Effector memory CD4-positive, alpha-beta T cell (primary cell): ENCODE results near the gene ZFYVE28.

Source experiments
- DNase-seq, 3 donors: peaks; one replicate each; pipeline ENCODE4 v3.0.0-alpha.2; 2020
- H3K27ac ChIP-seq: 2 replicates; pipeline ENCODE4 v1.7.0; 2013; ENCODE audit warnings: mild to moderate bottlenecking, low read length, moderate library complexity; ENCODE audit not compliant: insufficient read depth, poor library complexity, severe bottlenecking
- H3K27me3 ChIP-seq: replicated peaks from 2 replicates; pipeline ENCODE4 v1.7.0; 2013; ENCODE audit warnings: mild to moderate bottlenecking, low read length; ENCODE audit not compliant: insufficient read depth, control insufficient read depth, poor library complexity, severe bottlenecking
- H3K36me3 ChIP-seq: 2 replicates; pipeline ENCODE4 v1.7.0; 2013; ENCODE audit warnings: mild to moderate bottlenecking, low read length, moderate library complexity; ENCODE audit not compliant: control insufficient read depth, insufficient read depth
- H3K4me1 ChIP-seq: 2 replicates; pipeline ENCODE4 v1.7.0; 2013; ENCODE audit warnings: low read length, mild to moderate bottlenecking; ENCODE audit not compliant: control insufficient read depth, insufficient read depth, poor library complexity, severe bottlenecking
- H3K4me3 ChIP-seq: 2 replicates; pipeline ENCODE4 v1.7.0; 2013; ENCODE audit warnings: low read length, low read depth, mild to moderate bottlenecking; ENCODE audit not compliant: insufficient read depth, poor library complexity, severe bottlenecking
- H3K9me3 ChIP-seq: 2 replicates; pipeline ENCODE4 v1.7.0; 2013; ENCODE audit warnings: mild to moderate bottlenecking, low read length, moderate library complexity; ENCODE audit not compliant: control insufficient read depth

Gene ZFYVE28

DNA sequence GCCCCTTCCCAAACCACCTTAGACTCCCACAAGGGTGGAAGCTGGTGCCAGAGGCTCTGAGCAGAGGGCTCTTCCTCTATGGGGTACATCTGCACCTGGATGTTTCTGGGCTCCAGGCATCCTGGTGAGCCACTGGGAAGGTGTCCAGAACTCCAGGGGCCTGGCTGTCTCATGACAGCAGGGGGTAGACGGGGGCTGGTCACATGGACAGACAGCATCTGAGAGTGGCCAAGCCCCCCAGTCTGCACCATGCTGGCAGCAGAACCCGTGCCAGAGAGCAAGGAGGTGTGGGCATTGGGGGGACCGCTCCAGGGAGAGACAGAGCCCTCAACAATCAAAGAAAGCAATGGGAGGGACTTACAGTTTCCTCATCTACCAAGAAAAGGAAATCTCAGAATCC is 39.5 kb downstream of the ZFYVE28 start:
- no peaks in the 10 kb centered on the region for H3K27me3 ChIP-seq

DNA sequence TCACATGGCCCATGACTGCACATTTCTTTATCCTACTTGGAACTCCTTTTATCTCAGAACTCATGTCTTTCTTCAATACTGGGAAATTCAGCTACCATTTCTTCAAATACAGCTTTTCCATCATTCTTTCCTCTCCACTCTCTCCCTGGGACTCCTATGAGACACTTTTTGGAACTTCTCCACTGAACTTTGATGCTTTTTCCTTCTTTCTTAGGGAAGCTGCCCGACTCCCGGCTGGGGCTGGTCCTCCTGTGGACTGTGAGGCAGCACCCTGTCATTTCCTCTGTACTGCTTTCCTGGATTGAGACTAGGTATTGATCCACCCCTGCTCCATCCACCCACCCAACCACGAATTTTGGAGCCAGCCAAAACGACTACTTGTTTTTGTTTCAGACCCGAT is 40.0 kb downstream of the ZFYVE28 start:
- Histone ChIP-seq H3K27me3 (no peaks in the 10 kb centered on the region), H3K4me1 (no peaks in the 10 kb centered on the region), H3K27ac (no peak overlapping the region), H3K36me3 (no peaks in the 10 kb centered on the region), H3K4me3 (no peak overlapping the region), H3K9me3 (no peaks in the 10 kb centered on the region)
- no peak for DNase-seq

More for the DNA sequence above, 39.5 kb downstream of the ZFYVE28 start:
- Histone ChIP-seq H3K4me3 (no peak overlapping the region), H3K27ac (no peak overlapping the region), H3K4me1 (no peaks in the 10 kb centered on the region), H3K9me3 (no peaks in the 10 kb centered on the region), H3K36me3 (peaks cover 4% of the 10 kb centered on the region)
- DNase-seq, result no peak

DNA sequence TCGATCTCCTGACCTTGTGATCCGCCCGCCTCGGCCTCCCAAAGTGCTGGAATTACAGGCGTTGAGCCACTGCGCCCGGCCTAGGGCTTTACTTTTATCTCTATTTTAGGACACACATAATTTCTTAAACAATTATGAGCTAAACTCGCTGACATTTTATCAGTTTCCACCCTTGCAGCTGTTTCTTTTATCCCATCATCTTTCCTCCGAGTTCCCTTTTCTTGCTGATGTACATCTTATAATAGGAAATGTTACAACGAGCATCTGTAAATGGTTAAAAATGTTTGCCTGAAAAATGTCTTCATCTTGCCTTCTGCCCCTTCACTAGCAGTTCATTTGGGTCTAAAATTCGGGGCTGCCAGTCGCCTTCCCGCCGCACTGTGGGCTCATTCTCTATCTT is 41.2 kb downstream of the ZFYVE28 start:
- Histone ChIP-seq H3K27ac (no peak overlapping the region), H3K9me3 (no peaks in the 10 kb centered on the region), H3K4me3 (no peak overlapping the region), H3K4me1 (no peaks in the 10 kb centered on the region), H3K27me3 (no peaks in the 10 kb centered on the region), H3K36me3 (no peaks in the 10 kb centered on the region)
- DNase-seq, result no peak

DNA sequence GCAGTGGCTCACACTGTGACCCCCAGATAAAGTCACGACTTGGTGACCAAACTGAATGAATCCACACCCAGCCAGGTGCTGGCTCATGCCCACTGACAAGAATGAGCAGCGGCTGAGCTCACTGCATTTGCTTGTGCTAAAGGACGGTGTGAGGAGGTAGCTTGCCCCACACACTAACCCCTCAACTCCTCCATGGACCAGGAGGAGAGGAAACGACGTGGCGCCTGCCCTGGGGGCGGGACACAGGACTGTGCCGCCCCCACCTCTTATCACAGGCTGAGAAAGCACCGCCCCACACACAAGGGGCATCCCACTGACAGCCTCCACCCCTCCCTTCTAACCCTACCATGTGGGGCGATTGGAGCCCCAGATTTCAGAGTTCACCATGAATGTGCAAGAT is 43.0 kb downstream of the ZFYVE28 start:
- Histone ChIP-seq H3K36me3 (no peaks in the 10 kb centered on the region), H3K27ac (no peak overlapping the region), H3K27me3 (no peaks in the 10 kb centered on the region), H3K4me3 (no peak overlapping the region), H3K4me1 (no peaks in the 10 kb centered on the region), H3K9me3 (no peaks in the 10 kb centered on the region)
- DNase-seq, result no peak

DNA sequence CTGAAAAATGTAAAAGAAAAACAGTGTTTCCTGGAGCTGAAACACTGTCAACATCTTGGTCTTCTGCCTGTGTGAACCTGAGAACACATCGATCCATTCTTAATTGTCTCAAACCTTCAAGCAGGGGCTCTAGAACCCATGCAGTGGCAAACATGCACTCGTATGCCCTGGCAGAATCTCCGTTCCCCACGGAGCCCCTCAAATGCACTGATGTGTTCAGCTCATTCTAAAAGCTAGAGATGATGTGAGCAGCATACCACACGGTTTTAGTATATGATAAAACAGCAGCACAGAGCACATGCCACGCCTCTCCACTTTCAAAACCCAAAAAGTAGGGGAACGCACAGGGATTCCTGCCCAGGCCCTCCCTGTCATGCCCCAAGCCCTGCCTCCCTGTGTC is 44.9 kb downstream of the ZFYVE28 start:
- Histone ChIP-seq H3K36me3 (peaks cover 11% of the 10 kb centered on the region), H3K9me3 (no peaks in the 10 kb centered on the region), H3K4me3 (no peak overlapping the region), H3K27ac (no peak overlapping the region), H3K4me1 (no peaks in the 10 kb centered on the region), H3K27me3 (no peaks in the 10 kb centered on the region)
- DNase-seq, result no peak

DNA sequence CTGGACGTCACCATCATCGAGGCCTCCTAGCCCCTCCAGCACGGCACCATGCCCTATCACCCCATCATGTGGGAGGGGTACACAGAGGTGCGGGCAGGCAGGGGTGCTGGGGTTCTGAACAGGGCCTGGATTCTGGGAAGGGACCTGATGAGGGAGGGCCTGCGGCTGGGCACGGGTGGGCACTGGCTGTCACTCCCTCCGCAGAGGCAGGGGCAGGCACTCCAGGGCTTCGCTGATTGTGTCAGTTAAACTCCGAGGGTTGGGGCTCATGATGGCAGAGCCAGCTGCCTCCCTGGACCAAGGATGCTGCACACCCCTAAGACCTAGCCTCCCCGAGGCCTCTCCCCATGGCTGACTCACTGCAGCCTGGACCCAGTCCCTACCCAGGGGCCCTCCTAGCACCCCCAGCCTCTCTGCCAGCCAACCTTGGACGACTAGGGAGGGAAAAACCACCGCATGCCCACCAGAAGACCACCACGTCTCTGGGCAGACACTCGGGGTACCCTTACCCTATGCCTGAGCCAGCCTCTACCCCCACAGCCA is 45.9 kb downstream of the ZFYVE28 start:
- no peak for DNase-seq
- Histone ChIP-seq H3K9me3 (no peaks in the 10 kb centered on the region), H3K4me3 (no peak overlapping the region), H3K36me3 (peaks cover 11% of the 10 kb centered on the region), H3K27ac (no peak overlapping the region), H3K4me1 (no peaks in the 10 kb centered on the region), H3K27me3 (no peaks in the 10 kb centered on the region)

DNA sequence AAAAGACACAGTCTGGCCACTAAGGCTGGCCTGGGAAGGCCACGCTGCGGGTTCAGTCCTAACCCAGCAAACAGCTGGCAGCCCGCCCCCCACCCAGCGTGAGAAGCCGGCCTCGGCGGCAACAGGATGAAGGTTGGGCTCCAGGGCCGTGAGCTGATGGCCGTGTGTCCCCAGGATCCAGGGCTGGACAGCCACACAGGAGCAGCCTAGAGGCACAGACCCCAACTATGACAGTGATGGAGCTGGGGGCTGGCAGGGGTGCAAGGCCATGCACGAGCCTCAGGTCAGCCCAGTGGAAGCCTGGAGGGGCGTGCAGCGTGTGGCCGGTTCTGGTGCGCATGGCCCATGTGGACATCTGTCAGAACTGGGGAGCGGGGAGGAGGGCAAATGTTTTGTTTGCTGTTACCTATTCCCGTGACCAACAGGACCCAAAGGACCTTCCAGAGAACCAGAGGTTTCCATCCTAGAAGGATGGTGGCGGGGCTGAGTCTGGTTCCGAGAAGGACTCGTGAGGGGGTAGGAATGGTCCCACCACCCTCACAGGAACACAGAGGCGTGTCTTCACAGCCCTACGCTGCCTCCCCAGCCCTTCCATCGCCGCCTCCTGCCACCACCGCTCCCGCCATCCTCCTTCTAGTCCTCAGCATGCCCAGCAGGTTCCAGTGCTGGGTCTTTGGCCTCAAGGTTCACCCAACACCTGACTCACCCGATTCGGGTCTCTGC is 46.5 kb downstream of the ZFYVE28 start:
- DNase-seq, result no peak
- H3K9me3 ChIP-seq, result no peaks in the 10 kb centered on the region
- peaks cover 11% of the 10 kb centered on the region for H3K36me3 ChIP-seq
- no peaks in the 10 kb centered on the region for H3K27me3 ChIP-seq
- H3K4me1 ChIP-seq, result no peaks in the 10 kb centered on the region
- H3K4me3 ChIP-seq, result no peak overlapping the region
- H3K27ac ChIP-seq, result no peak overlapping the region

DNA sequence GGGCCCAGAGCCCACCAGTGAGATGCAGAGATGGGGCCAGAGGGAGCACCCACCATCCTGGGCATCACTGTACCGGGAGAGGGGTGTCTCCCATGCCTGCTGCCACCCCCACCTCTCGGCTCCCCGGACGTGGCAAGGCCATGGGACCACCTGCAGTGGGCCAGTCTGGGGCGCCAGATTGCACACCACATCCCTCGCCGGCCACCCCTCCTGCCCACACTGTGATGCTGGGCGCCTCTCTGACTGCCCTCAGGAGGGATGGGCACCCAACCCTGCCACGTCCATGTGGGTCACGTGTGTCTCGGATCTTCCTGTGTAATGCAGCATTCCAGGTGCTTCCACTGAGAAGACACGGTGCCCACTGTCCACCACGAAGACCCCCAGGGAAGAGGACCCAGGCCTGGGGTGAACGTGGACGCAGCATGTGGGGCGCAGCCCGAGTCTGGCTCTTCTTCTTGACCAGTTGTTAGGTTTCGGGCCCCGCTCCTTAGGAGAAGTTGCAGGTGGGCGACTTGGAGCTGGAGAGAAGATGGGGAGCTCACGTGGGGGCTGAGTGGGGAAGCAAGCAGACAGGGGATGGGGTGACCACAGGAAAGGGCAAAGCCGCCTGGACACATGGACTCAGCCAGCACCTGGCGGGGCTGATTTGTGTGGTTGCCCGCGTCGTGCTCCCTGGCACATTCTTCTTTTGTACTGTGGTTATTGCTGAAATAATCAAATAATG is 47.7 kb downstream of the ZFYVE28 start:
- H3K4me1 ChIP-seq, result no peaks in the 10 kb centered on the region

DNA sequence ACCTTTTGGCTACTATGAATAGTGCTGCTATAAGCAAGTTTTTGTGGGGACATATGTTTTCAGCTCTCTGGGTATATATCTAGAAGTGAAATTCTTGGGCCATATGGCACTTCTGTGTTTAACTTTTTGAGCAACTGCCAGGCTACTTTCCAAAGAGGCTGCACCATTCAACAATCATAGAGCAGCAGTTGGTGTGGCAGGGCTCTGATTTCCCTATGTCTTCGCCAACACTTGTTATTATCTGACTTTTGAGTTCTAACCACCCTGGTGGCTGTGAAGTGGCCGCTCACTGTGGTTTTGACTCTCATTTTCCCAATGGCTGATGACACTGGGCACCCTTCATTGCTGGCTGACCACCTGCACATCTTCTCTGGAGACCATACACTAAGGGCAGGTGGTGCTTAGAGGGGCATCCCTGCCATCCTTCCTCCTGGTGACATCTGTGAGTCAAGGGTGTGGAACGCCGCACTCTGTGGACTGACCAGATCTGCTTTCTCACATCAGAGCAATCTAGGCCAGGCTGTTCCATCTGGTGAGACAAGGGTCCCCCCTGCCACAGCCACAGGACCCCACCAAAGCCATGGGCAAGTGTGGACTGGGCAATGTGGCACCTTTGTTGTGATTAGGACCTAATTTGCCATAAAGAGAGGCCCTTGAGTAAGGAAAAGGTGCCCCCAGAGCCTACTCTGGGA is 49.6 kb downstream of the ZFYVE28 start:
- no peak for DNase-seq

More for the DNA sequence above, 47.7 kb downstream of the ZFYVE28 start:
- no peaks in the 10 kb centered on the region for H3K27me3 ChIP-seq
- peaks cover 11% of the 10 kb centered on the region for H3K36me3 ChIP-seq
- H3K27ac ChIP-seq, result no peak overlapping the region
- no peak for DNase-seq
- H3K4me3 ChIP-seq, result no peak overlapping the region
- H3K9me3 ChIP-seq, result no peaks in the 10 kb centered on the region

DNA sequence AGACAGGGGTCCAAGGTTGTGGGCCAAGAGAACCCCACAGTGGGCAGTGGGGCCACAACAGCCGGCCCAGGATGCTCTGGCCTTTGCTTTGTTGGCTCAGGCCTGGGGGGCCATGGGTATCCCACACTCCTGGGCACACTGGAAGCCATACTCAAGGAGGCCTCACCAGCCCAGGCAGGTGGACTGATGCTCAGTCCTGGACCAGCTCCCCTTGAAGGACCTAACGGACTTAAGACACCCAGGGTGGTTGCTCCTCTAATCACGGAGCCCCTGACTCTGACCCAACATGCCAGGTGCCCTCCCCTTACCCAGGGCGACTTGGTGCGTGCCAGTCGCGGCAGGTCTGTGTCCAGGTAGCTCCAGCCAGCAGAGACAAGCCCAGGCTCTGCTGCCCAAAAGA is 50.8 kb downstream of the ZFYVE28 start:
- H3K36me3 ChIP-seq, result peaks cover 11% of the 10 kb centered on the region
- no peak overlapping the region for H3K4me3 ChIP-seq
- H3K9me3 ChIP-seq, result no peaks in the 10 kb centered on the region
- no peak for DNase-seq
- H3K4me1 ChIP-seq, result peaks cover 7% of the 10 kb centered on the region
- no peak overlapping the region for H3K27ac ChIP-seq
- no peaks in the 10 kb centered on the region for H3K27me3 ChIP-seq

More for the DNA sequence above, 49.6 kb downstream of the ZFYVE28 start:
- peaks cover 11% of the 10 kb centered on the region for H3K36me3 ChIP-seq
- H3K27me3 ChIP-seq, result no peaks in the 10 kb centered on the region
- H3K27ac ChIP-seq, result no peak overlapping the region
- peaks cover 7% of the 10 kb centered on the region for H3K4me1 ChIP-seq
- H3K4me3 ChIP-seq, result no peak overlapping the region
- H3K9me3 ChIP-seq, result no peaks in the 10 kb centered on the region
